SU-DHL-6 (cell line): Measurements from ENCODE around the gene ZNF438.

Source experiments
- H2AFZ ChIP-seq: fragments of 200-600 bp; sonication (generic); 2 replicates; pipeline ENCODE4 v1.6.1; 2014; ENCODE audit warnings: low read depth, mild to moderate bottlenecking, moderate library complexity, mixed read lengths, antibody characterized with exemption, low read length; ENCODE audit not compliant: severe bottlenecking
- H3F3A ChIP-seq: fragments of 200-600 bp; shearing (Covaris generic); 2 replicates; pipeline ENCODE4 v1.6.0; 2016; ENCODE audit warnings: antibody characterized with exemption, mild to moderate bottlenecking; ENCODE audit not compliant: insufficient read depth
- H3K27ac ChIP-seq: fragments of 200-600 bp; sonication (generic); 2 replicates; pipeline ENCODE4 v1.5.1; 2016; ENCODE audit warnings: low read depth, mild to moderate bottlenecking, low read length, moderate library complexity, mixed read lengths
- H3K27me3 ChIP-seq: fragments of 200-600 bp; sonication (generic), shearing (Covaris generic); 2 replicates; pipeline ENCODE4 v1.6.0; 2014; ENCODE audit warnings: mild to moderate bottlenecking, low read length
- H3K36me3 ChIP-seq: fragments of 200-600 bp; sonication (generic); 2 replicates; pipeline ENCODE4 v1.6.1; 2014; ENCODE audit warnings: mild to moderate bottlenecking, low read length, mixed read lengths
- H3K4me2 ChIP-seq: fragments of 300-600, 200-600 bp; shearing (Covaris generic), sonication (generic); 2 replicates; pipeline ENCODE4 v1.6.0; 2014; ENCODE audit warnings: low read length, low read depth, mild to moderate bottlenecking; ENCODE audit not compliant: poor library complexity, severe bottlenecking
- H3K4me3 ChIP-seq: fragments of 200-600 bp; sonication (generic); 2 replicates; pipeline ENCODE4 v1.5.1; 2014; ENCODE audit warnings: antibody characterized with exemption, low read length, mild to moderate bottlenecking, mixed read lengths; ENCODE audit not compliant: insufficient read depth, poor library complexity, severe bottlenecking
- H3K79me2 ChIP-seq: fragments of 200-600 bp; sonication (generic); 2 replicates; pipeline ENCODE4 v1.6.1; 2014; ENCODE audit warnings: mild to moderate bottlenecking, low read length, moderate library complexity; ENCODE audit not compliant: insufficient read depth
- H3K9ac ChIP-seq: fragments of 200-600 bp; sonication (generic); 2 replicates; pipeline ENCODE4 v1.7.0; 2014; ENCODE audit warnings: mild to moderate bottlenecking, low read length
- H3K9me2 ChIP-seq: fragments of 200-600 bp; sonication (generic); replicated peaks from 2 replicates; pipeline ENCODE4 v1.6.1; 2014; ENCODE audit warnings: low read length; ENCODE audit not compliant: insufficient read depth
- H3K9me3 ChIP-seq: fragments of 200-600 bp; sonication (generic); 2 replicates; pipeline ENCODE4 v1.6.1; 2014; ENCODE audit warnings: low read length, mixed read lengths; ENCODE audit not compliant: insufficient read depth
- H4K20me1 ChIP-seq: fragments of 200-600 bp; sonication (generic); 2 replicates; pipeline ENCODE4 v1.6.1; 2014; ENCODE audit warnings: low read depth, mild to moderate bottlenecking, antibody characterized with exemption, low read length, moderate library complexity, mixed read lengths
- CTCF ChIP-seq: fragments of 200-600 bp; sonication (generic); IDR thresholded peaks from one replicate; pipeline ENCODE4 v1.5.1; 2017; ENCODE audit warnings: antibody characterized with exemption, mild to moderate bottlenecking, low read length, moderate library complexity; ENCODE audit not compliant: insufficient read depth, poor library complexity, severe bottlenecking
- EZH2phosphoT487 ChIP-seq: fragments of 200-600 bp; sonication (generic), shearing (Covaris generic); conservative IDR thresholded peaks from 2 replicates; pipeline ENCODE4 v1.6.1; 2018; ENCODE audit warnings: mild to moderate bottlenecking, antibody characterized with exemption, low read length, moderate library complexity, mixed read lengths

ZNF438 gene

DNA sequence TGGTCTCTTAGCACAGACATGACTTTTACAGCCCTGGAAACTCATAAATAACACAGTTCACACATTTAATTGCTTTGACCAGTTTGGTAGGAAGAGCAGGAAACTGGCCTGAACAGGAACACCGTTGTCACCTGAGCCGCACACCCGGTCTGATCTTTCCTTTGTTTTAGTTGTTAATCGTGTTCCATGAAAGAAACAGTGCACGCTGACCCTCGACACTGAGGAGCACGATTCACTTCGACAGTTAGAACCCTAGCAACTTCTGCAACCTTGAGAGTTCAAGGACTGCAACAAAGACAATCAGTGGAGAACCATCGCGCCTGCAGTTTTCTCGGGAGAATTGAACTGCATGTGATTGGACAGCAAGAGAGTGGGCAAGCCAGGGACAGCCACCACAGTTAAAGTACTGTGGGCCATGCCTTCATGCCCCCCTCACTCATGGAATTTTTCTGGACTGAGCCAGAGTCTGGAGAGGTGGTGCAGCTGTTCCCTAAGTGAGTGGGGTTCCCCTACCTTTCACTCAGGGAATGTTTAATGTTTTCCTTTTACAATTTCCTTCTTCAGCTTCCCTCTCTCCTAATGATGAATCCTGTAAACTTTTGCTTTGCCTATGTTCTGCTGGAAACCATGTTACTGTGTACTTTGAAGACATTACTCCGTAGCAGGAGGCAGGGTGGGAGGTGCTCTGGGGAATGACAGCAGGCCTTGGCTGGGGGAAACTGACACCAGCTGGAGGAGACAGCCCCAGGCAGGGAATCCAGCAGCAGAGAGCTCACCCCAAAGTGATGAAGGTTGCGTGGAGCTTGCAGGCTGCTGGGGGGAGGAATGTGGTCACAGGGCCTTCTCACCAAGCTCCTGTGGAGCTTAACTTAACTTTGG lies 198.7 kb downstream of the ZNF438 start:
- TF ChIP-seq EZH2phosphoT487: no peak
- TF ChIP-seq CTCF: no peak
- no peaks in the 10 kb centered on the region for H3K36me3 ChIP-seq
- no peak overlapping the region for H2AFZ ChIP-seq
- H4K20me1 ChIP-seq: no peaks in the 10 kb centered on the region
- no peak overlapping the region for H3K4me2 ChIP-seq
- H3F3A ChIP-seq: no peaks in the 10 kb centered on the region
- no peak overlapping the region for H3K4me3 ChIP-seq
- H3K9me2 ChIP-seq: no peaks in the 10 kb centered on the region
- no peaks in the 10 kb centered on the region for H3K9me3 ChIP-seq
- H3K27me3 ChIP-seq: no peaks in the 10 kb centered on the region
- H3K79me2 ChIP-seq: no peaks in the 10 kb centered on the region
- no peak overlapping the region for H3K9ac ChIP-seq
- H3K27ac ChIP-seq: no peak overlapping the region

DNA sequence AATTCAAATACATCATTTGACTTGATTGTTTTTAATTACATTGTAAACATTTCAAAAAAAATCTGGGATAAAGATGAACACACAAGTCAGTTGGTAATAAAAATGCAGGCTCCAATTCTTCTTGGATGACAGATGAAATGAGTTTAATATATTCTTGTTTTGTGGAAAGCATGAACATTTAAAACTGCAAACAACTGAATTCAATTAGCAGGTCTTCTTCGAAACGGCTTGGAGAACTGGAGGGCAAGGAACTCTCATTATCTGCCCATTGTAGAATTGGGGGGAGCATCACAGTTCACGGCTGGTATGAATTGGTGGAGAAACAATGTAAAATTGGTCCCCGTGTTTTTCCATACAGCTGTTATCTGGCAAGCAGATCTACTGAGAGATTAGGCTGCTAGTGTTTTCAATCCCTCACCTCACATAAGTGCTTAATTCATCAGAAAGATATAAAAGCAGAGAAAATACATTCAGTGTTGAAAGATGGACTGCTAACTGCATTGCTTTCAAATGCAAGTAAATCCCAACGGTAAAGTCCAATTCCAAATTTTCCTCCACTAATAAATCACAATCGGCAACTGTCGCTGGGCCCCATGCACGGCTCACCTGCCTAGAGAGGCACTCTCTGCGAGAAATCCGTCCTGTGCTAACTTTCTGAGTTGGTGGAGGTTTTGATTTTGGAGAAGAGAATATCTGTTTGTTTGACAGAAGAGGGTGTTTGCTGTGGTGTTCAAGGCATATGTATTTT lies 199.5 kb downstream of the ZNF438 start:
- Histone ChIP-seq H3K9me3 (no peaks in the 10 kb centered on the region), H3K9me2 (no peaks in the 10 kb centered on the region), H3K27ac (no peak overlapping the region), H3F3A (no peaks in the 10 kb centered on the region), H3K27me3 (no peaks in the 10 kb centered on the region), H3K36me3 (no peaks in the 10 kb centered on the region), H4K20me1 (no peaks in the 10 kb centered on the region), H3K9ac (no peak overlapping the region), H3K4me2 (no peak overlapping the region), H2AFZ (no peak overlapping the region), H3K4me3 (no peak overlapping the region), H3K79me2 (no peaks in the 10 kb centered on the region)
- TF ChIP-seq CTCF (no peak), EZH2phosphoT487 (no peak)

DNA sequence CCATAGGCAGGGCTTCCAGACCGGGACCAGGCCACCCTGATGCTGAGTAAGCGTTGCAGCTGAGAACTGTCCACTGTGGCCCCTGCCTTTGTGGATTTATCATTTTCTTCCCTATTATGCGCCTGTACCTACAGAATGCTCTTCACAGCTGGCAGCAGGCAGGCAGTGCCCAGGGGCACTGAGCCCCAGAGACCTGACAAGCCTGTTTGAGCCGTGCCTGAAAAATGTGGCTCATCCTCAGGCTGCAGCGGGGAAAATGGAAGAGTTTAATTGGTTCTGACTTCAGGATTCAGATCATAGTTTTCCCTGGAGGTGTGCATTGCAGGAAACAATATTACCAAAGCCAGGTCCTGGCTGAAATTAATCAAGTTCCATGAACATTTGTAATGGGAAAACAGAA lies 200.2 kb downstream of the ZNF438 start:
- Histone ChIP-seq H3K79me2 (no peaks in the 10 kb centered on the region), H3K27ac (no peak overlapping the region), H3K9me2 (no peaks in the 10 kb centered on the region), H3K4me2 (no peak overlapping the region), H3K9me3 (no peaks in the 10 kb centered on the region), H3K4me3 (no peak overlapping the region), H3K36me3 (no peaks in the 10 kb centered on the region), H3K27me3 (no peaks in the 10 kb centered on the region), H3F3A (no peaks in the 10 kb centered on the region), H2AFZ (no peak overlapping the region), H4K20me1 (no peaks in the 10 kb centered on the region), H3K9ac (no peak overlapping the region)
- TF ChIP-seq CTCF (no peak), EZH2phosphoT487 (no peak)
